Measurements from ENCODE around the gene FLYWCH2. TPM values are rescaled to one million over a fixed set of nuclear protein-coding genes. Genes with fewer than 3 reads are reported as not detected.
A peak's percentile ranks its signal among the peaks of the same experiment; 100 is the strongest.

FLYWCH2 gene
- total RNA-seq, 1 experiment from 2014 or later, result 24.4 TPM

DNA sequence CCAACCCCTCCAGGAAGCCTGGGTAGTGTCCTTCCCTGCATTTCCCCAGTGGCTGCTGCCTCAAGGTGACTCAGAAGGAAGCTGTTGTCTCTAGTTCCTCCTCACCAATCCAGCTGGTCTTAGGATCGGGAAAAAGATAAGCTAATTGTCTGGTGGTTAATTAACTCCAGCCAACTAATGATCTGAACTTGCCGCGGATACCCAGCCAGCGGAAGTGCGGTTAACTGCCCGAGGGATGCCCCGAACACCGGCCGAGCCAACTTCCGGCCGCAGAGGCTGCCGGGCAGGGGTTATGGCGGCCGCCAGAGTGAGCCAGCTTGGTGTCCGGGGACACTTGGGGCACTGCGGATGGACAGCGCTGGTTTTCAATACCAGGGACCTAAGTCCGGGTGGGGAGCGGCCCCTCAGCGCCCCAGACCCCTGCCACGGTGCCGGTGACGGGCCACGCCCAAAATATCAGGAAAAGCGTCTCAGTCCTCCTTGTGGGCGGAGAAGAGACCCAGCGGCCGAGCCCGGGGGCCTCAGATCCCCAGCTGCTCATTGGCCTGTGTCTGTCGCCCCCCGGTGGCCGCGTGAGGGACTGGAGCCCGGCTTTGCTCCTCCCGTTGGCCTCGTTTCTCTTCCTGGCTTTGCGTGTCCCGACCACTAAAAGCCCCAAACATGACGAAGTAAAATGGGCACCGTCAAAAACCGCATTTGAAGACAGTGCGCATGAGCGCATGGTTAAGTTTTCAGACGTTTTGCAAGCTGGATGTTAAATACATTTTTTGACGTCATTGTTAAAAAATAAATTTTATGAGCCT is 14.8 kb upstream of the FLYWCH2 start:
- peak; percentile 91 for DNase-seq (ENCODE audit: unreplicated experiment)
- peak overlapping the region; percentile 89 for H3K4me3 Mint-ChIP-seq (ENCODE audit: unreplicated experiment)
- BruUV-seq (replicated peaks), result TSS peak; percentile 98
- CTCF ChIA-PET, result interaction anchor here (0.6 to 1.8 kb wide), 24 partner anchors 10 to 239 kb away, joined by 3 to 15 read pairs (median 4); partner anchors contain the start of genes FLYWCH2 and PRSS27
- intact Hi-C loops (cut with micrococcal nuclease), result loop anchor here (1.0 to 2.0 kb wide), 4 partner anchors 29 to 99 kb away; partner anchors contain the start of genes ELOB and PRSS21
- POLR2A ChIA-PET, result interaction anchor here (0.6 to 3.4 kb wide), 28 partner anchors 14 to 1162 kb away, joined by 3 to 61 read pairs (median 3); partner anchors contain the start of genes ELOB, FLYWCH1, FLYWCH2 and KCTD5
- TF ChIP-seq CTCF (IDR thresholded peaks at IDR 0.05; ENCODE audit: unreplicated experiment), result peak; percentile 94
- H3K27ac Mint-ChIP-seq (ENCODE audit: low read depth, unreplicated experiment), result peak overlapping the region; percentile 94
- H3K9me3 Mint-ChIP-seq (ENCODE audit: unreplicated experiment), result no peaks in the 10 kb centered on the region
- H3K27me3 Mint-ChIP-seq (ENCODE audit: insufficient read depth, unreplicated experiment), result no peaks in the 10 kb centered on the region
- H3K4me1 Mint-ChIP-seq (ENCODE audit: insufficient read depth, unreplicated experiment), result peaks cover 4% of the 10 kb centered on the region
- H3K36me3 Mint-ChIP-seq (ENCODE audit: insufficient read depth, unreplicated experiment), result no peaks in the 10 kb centered on the region

DNA sequence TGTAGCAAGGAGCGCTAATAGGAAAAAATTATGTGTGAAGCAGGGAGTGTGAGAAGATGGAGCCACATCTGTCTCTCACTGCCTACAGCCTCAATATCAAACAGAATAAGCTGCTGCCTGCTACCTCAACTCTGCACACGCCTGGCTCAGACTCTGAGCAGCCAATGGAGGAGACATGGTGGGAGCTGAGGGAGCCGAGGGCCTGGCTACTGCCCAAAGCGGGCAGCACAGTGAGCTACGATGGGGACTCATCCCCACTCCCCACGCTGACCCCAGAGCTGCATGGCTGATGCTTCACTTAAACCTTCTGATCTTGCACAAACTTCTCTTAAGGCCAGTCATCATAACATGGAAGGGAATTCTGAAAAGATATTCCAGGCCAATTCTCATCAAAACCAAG is 11.1 kb upstream of the FLYWCH2 start:
- Mint-ChIP-seq H3K27me3 (ENCODE audit: insufficient read depth, unreplicated experiment) (no peaks in the 10 kb centered on the region), H3K9me3 (ENCODE audit: unreplicated experiment) (no peaks in the 10 kb centered on the region), H3K4me3 (ENCODE audit: unreplicated experiment) (no peak overlapping the region), H3K4me1 (ENCODE audit: insufficient read depth, unreplicated experiment) (peaks cover 4% of the 10 kb centered on the region), H3K36me3 (ENCODE audit: insufficient read depth, unreplicated experiment) (no peaks in the 10 kb centered on the region), H3K27ac (ENCODE audit: low read depth, unreplicated experiment) (no peak overlapping the region)
- intact Hi-C loops (cut with micrococcal nuclease), result no loop called here
- BruUV-seq (replicated peaks), result no TSS peak
- CTCF ChIA-PET, result interaction anchor here (0.6 to 1.9 kb wide), 3 partner anchors 48 to 55 kb away, joined by 3 to 6 read pairs (median 3); no protein-coding TSS in a partner anchor
- POLR2A ChIA-PET, result interaction anchor here (0.9 to 2.0 kb wide), 4 partner anchors 11 to 48 kb away, joined by 3 to 5 read pairs (median 4); partner anchors contain the start of genes FLYWCH1 and FLYWCH2
- no peak for TF ChIP-seq CTCF (IDR thresholded peaks at IDR 0.05; ENCODE audit: unreplicated experiment)
- no peak for DNase-seq (ENCODE audit: unreplicated experiment)

DNA sequence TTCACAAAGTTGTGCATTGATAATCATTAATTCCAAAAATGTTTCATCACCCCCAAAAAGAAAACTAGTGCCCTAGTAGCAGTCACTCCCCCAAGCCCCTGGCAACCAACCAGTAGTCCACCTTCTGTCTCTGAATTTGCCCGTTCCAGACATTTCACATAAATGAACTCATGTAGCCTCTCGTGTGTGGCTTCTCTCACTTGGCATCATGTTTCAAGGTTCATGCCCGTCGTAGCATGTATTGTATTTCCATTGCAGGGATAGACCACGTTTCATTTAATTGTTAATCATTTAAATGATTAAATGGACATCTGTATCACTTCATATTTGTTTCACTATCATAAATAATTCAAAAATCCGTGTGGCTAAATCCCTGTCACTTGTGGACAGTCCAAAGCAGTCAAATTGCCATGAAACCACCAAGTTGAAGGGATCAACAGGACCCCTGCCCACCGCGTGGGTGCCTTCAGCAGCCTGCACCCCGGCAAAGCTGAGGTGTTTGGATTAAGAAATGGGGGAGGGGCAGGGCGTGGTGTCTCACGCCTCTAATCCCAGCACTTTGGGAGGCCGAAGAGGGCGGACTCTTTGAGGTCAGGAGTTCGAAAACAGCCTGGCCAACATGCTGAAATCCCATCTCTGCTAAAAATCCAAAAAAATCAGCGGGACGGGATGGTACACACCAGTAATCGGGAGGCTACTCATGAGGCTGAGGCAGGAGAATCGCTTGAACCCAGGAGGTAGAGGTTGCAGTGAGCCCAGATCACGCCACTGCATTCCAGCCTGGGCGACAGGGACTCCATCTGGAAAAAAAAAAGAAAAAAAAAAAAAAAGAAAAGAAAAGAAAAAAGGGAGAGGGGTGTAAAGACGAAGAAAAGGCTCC is 8.7 kb upstream of the FLYWCH2 start:
- no peak overlapping the region for H3K27ac Mint-ChIP-seq (ENCODE audit: low read depth, unreplicated experiment)
- no peak for DNase-seq (ENCODE audit: unreplicated experiment)
- no peaks in the 10 kb centered on the region for H3K9me3 Mint-ChIP-seq (ENCODE audit: unreplicated experiment)
- H3K36me3 Mint-ChIP-seq (ENCODE audit: insufficient read depth, unreplicated experiment), result no peaks in the 10 kb centered on the region
- CTCF ChIA-PET, result interaction anchor here (0.5 to 2.2 kb wide), 8 partner anchors 16 to 155 kb away, joined by 3 to 20 read pairs (median 3); no protein-coding TSS in a partner anchor
- no peak for TF ChIP-seq CTCF (IDR thresholded peaks at IDR 0.05; ENCODE audit: unreplicated experiment)
- H3K27me3 Mint-ChIP-seq (ENCODE audit: insufficient read depth, unreplicated experiment), result no peaks in the 10 kb centered on the region
- intact Hi-C loops (cut with micrococcal nuclease), result loop anchor here (2.0 kb wide), 1 partner anchor 53 kb away; no protein-coding TSS in a partner anchor
- BruUV-seq (replicated peaks), result no TSS peak
- H3K4me1 Mint-ChIP-seq (ENCODE audit: insufficient read depth, unreplicated experiment), result peaks cover 4% of the 10 kb centered on the region
- POLR2A ChIA-PET, result interaction anchor here (0.5 to 1.3 kb wide), 4 partner anchors 19 to 97 kb away, joined by 3 to 4 read pairs (median 4); partner anchors contain the start of gene ELOB
- no peak overlapping the region for H3K4me3 Mint-ChIP-seq (ENCODE audit: unreplicated experiment)
